Panc1 (cell line): ENCODE measurements around the gene SSH2. TPM values are rescaled to one million over a fixed set of nuclear protein-coding genes. Genes with fewer than 3 reads are reported as not detected.
"Not testable (repeated sequence)": the region's sequence is repeated elsewhere in the genome, so short reads cannot be mapped to it uniquely, and the experiment has no call there.

Experiments
- ATAC-seq: fragments of 200-7000 bp; cut with Tn5 transposase; 2 replicates; pipeline ENCODE4 v1.9.1; 2020; ENCODE audit warnings: mild to moderate bottlenecking, moderate library complexity
- BruUV-seq: library from RNA; stranded (reverse); fragments of 400-500 nt; replicated peaks from 2 replicates; lab custom pipeline; 2021; lab: Mats Ljungman, UMichigan
- CTCF ChIA-PET: fragments of 300-600 bp; sonication (Branson Sonifier 250); formaldehyde crosslinking; loops from one replicate; lab custom pipeline; 2022; ENCODE audit warnings: antibody characterized with exemption; lab: Charles Lee
- POLR2A ChIA-PET: fragments of 300-600 bp; sonication (Branson Sonifier 250); formaldehyde crosslinking; loops from one replicate; lab custom pipeline; 2022; ENCODE audit warnings: antibody characterized with exemption; lab: Charles Lee
- DNase-seq: peaks from one replicate; pipeline ENCODE4 v3.0.0-alpha.2; 2010; ENCODE audit warnings: low read depth, low spot score
- H3K27ac ChIP-seq: 2 replicates; pipeline ENCODE4 v1.5.1; 2011; ENCODE audit warnings: mild to moderate bottlenecking, low read length, inconsistent platforms
- H3K27me3 ChIP-seq: fragments of 200-500 bp; sonication (Bioruptor generic); 2 replicates; pipeline ENCODE4 v1.6.0; 2014; ENCODE audit warnings: low read length, inconsistent platforms; ENCODE audit not compliant: control insufficient read depth, insufficient read depth
- H3K36me3 ChIP-seq: fragments of 200-500 bp; sonication (Bioruptor generic); 2 replicates; pipeline ENCODE4 v1.5.1; 2014; ENCODE audit warnings: inconsistent platforms, mild to moderate bottlenecking, low read length, moderate library complexity; ENCODE audit not compliant: control insufficient read depth, insufficient read depth
- H3K4me1 ChIP-seq: 2 replicates; pipeline ENCODE4 v1.5.1; 2011; ENCODE audit warnings: inconsistent platforms, mild to moderate bottlenecking, low read length, moderate library complexity; ENCODE audit not compliant: control insufficient read depth, insufficient read depth
- H3K4me3 ChIP-seq, 2 experiments: 2 replicates each; pipeline ENCODE4 v1.5.1; 2011 to 2012; ENCODE audit warnings: low read depth in 2 of 2, low read length in 2 of 2, mild to moderate bottlenecking in 2 of 2, inconsistent platforms in 1 of 2, moderate library complexity in 1 of 2
- H3K9me3 ChIP-seq: fragments of 200-500 bp; sonication (Bioruptor generic); 2 replicates; pipeline ENCODE4 v1.5.1; 2014; ENCODE audit warnings: low read depth, mild to moderate bottlenecking, inconsistent platforms, low read length, moderate library complexity; ENCODE audit not compliant: control insufficient read depth, insufficient read depth
- POLR2AphosphoS5 ChIP-seq: IDR thresholded peaks from 2 replicates; pipeline ENCODE4 v1.6.1; 2012; ENCODE audit warnings: mild to moderate bottlenecking, low read depth, low read length, moderate library complexity
- SIN3A ChIP-seq: IDR thresholded peaks from 2 replicates; pipeline ENCODE4 v1.6.1; 2012; ENCODE audit warnings: low read depth, mild to moderate bottlenecking, low read length, moderate library complexity, borderline replicate concordance; ENCODE audit not compliant: insufficient read depth
- TCF7L2 ChIP-seq: IDR thresholded peaks from 2 replicates; pipeline ENCODE4 v1.6.1; 2011; ENCODE audit warnings: mild to moderate bottlenecking, low read depth, low read length, inconsistent platforms
- in situ Hi-C: cut with HindIII; loops from 2 replicates; pipeline ENCODE4 v1.10.0; 2016; ENCODE audit warnings: low sequenced_read_pairs, low pct_unique_long_range_greater_than_20kb
- intact Hi-C: fragments of 100-400 bp; cut with micrococcal nuclease; formaldehyde crosslinking; loops from one replicate; pipeline ENCODE4 v1.10.0; 2022; ENCODE audit not compliant: unreplicated experiment
- total RNA-seq: library from RNA; stranded (reverse); gene quantifications from one replicate; pipeline ENCODE4 v1.2.1, GENCODE V29; 2021; ENCODE audit not compliant: unreplicated experiment
- TF ChIP-seq, protein P1 (sequence below), 2 experiments: IDR thresholded peaks; 2 replicates each; pipeline ENCODE4 v1.6.1; 2011 to 2012; ENCODE audit warnings: low read depth in 2 of 2, control low read depth in 1 of 2, low read length in 1 of 2, mild to moderate bottlenecking in 1 of 2, moderate library complexity in 1 of 2; ENCODE audit not compliant: insufficient read depth in 1 of 2
- TF ChIP-seq, protein P2 (sequence below): fragments of 450-650 bp; IDR thresholded peaks from 2 replicates; pipeline ENCODE4 v1.5.1; 2017; ENCODE audit warnings: mild to moderate bottlenecking

SSH2 gene
- total RNA-seq, 1 experiment from 2014 or later: 30.6 TPM

DNA sequence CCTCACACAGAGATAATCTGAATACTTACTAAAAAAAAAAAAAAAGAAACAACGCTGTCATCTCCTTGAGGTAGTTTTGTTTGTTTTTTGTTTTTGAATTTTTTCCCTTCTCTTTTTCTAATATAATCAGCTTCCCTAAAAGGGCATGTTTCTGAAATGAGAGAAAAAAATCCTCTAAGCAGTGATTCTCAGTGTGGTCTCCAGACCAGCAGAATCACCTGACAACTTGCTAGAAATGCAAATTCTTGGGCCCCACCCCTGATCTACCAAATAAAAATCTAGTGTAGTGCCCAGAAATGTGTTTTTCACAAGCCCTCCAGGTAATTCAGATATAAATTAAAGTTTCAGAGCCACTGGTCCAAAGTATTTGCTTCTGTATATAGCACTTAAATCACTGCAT, 65.4 kb downstream of the SSH2 start:
- no peak for DNase-seq
- intact Hi-C loops: no loop called here
- ChIA-PET POLR2A (no interaction called here), CTCF (no interaction called here)
- no peak overlapping the region; the same call in 1 of the 2 replicates for H3K27ac ChIP-seq
- no TSS peak for BruUV-seq
- in situ Hi-C loops: no loop called here
- no peak overlapping the region for H3K4me3 ChIP-seq
- H3K27me3 ChIP-seq: no peaks in the 10 kb centered on the region
- no peak for ATAC-seq
- H3K36me3 ChIP-seq: no peaks in the 10 kb centered on the region
- no peaks in the 10 kb centered on the region; the same call in 1 of the 2 replicates for H3K4me1 ChIP-seq
- no peaks in the 10 kb centered on the region for H3K9me3 ChIP-seq
- TF ChIP-seq TCF7L2 (no peak), SIN3A (no peak), POLR2AphosphoS5 (no peak)
- TF ChIP-seq, protein P1, sequence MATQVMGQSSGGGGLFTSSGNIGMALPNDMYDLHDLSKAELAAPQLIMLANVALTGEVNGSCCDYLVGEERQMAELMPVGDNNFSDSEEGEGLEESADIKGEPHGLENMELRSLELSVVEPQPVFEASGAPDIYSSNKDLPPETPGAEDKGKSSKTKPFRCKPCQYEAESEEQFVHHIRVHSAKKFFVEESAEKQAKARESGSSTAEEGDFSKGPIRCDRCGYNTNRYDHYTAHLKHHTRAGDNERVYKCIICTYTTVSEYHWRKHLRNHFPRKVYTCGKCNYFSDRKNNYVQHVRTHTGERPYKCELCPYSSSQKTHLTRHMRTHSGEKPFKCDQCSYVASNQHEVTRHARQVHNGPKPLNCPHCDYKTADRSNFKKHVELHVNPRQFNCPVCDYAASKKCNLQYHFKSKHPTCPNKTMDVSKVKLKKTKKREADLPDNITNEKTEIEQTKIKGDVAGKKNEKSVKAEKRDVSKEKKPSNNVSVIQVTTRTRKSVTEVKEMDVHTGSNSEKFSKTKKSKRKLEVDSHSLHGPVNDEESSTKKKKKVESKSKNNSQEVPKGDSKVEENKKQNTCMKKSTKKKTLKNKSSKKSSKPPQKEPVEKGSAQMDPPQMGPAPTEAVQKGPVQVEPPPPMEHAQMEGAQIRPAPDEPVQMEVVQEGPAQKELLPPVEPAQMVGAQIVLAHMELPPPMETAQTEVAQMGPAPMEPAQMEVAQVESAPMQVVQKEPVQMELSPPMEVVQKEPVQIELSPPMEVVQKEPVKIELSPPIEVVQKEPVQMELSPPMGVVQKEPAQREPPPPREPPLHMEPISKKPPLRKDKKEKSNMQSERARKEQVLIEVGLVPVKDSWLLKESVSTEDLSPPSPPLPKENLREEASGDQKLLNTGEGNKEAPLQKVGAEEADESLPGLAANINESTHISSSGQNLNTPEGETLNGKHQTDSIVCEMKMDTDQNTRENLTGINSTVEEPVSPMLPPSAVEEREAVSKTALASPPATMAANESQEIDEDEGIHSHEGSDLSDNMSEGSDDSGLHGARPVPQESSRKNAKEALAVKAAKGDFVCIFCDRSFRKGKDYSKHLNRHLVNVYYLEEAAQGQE (IDR thresholded peaks at IDR 0.05; ENCODE audit: insufficient read depth in 1 of 2, low read depth in 2 of 2, low read length in 1 of 2): no peak
- TF ChIP-seq, protein P2, sequence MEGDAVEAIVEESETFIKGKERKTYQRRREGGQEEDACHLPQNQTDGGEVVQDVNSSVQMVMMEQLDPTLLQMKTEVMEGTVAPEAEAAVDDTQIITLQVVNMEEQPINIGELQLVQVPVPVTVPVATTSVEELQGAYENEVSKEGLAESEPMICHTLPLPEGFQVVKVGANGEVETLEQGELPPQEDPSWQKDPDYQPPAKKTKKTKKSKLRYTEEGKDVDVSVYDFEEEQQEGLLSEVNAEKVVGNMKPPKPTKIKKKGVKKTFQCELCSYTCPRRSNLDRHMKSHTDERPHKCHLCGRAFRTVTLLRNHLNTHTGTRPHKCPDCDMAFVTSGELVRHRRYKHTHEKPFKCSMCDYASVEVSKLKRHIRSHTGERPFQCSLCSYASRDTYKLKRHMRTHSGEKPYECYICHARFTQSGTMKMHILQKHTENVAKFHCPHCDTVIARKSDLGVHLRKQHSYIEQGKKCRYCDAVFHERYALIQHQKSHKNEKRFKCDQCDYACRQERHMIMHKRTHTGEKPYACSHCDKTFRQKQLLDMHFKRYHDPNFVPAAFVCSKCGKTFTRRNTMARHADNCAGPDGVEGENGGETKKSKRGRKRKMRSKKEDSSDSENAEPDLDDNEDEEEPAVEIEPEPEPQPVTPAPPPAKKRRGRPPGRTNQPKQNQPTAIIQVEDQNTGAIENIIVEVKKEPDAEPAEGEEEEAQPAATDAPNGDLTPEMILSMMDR: no peak

DNA sequence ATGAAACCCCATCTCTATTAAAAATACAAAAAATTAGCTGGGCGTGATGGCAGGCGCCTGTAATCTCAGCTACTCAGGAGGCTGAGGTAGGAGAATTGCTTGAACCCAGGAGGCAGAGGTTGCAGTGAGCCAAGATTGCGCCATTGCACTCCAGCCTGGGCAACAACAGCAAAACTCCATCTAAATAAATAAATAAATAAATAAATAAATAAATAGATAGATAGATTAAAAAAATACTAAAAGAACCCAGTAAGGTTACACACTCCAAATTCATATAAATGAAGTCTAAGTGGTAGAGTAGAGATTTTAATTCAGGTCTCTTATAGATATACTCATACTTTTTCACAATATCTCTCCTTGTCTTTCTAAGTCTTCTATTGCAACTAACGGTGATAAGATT, 65.9 kb downstream of the SSH2 start:
- H3K4me3 ChIP-seq, in situ Hi-C loops, ATAC-seq, H3K4me1 ChIP-seq, DNase-seq, POLR2A ChIA-PET, H3K27ac ChIP-seq, CTCF ChIA-PET, intact Hi-C loops, H3K27me3 ChIP-seq, H3K9me3 ChIP-seq, BruUV-seq, H3K36me3 ChIP-seq: not testable (repeated sequence)

DNA sequence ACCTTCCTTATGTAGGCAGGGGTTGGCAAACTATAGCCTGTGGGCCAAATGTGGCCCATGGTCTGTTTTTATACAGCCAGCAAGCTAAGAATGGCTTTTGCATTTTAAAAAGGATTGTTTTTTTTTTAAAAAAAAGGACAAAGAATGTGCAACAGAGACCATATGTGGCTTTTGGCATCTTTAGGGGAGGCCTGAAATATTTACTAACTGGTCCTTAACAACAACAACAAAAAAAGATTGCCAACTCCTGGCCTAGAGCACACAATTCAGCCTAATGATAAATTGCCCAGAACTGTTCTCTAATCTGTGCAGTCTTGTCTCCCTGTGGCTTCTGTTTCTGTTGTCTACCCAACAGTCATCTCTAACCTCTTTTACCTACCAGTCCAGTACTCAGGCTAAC, 67.1 kb downstream of the SSH2 start:
- H3K4me1 ChIP-seq: no peaks in the 10 kb centered on the region; the same call in 1 of the 2 replicates
- POLR2A ChIA-PET: interaction anchor here (0.6 kb wide), 1 partner anchor 569 kb away, joined by 4 read pairs; the partner anchor contains the start of gene NUFIP2
- H3K4me3 ChIP-seq: no peak overlapping the region
- no peaks in the 10 kb centered on the region for H3K36me3 ChIP-seq
- in situ Hi-C loops: no loop called here
- H3K27ac ChIP-seq: no peak overlapping the region
- BruUV-seq: no TSS peak
- ATAC-seq (no peak), DNase-seq (no peak)
- TF ChIP-seq TCF7L2 (no peak), SIN3A (no peak), POLR2AphosphoS5 (no peak)
- TF ChIP-seq, protein P1 (IDR thresholded peaks at IDR 0.05; ENCODE audit: insufficient read depth in 1 of 2, low read depth in 2 of 2, low read length in 1 of 2): no peak
- TF ChIP-seq, protein P2: no peak
- intact Hi-C loops: no loop called here
- no peaks in the 10 kb centered on the region for H3K27me3 ChIP-seq
- no peaks in the 10 kb centered on the region for H3K9me3 ChIP-seq
- CTCF ChIA-PET: no interaction called here
